ENCODE data around the gene PHPT1.
"Not testable (repeated sequence)": the region's sequence is repeated elsewhere in the genome, so short reads cannot be mapped to it uniquely, and the experiment has no call there.

Gene PHPT1

GRCh38 chr9:136849038-136849959 lies at the start of gene PHPT1:
PHPT1 (plus strand) TSS chr9:136849409; CDS start chr9:136849431, 22 bp downstream.
- DNase-seq (ENCODE audit: low read depth): peak; percentile 99

GRCh38 chr9:136799854-136800657 lies 49.2 kb upstream of the PHPT1 start:
- DNase-seq (ENCODE audit: low read depth): no peak

GRCh38 chr9:136802321-136802720 lies 46.9 kb upstream of the PHPT1 start:
- DNase-seq (ENCODE audit: low read depth): no peak

GRCh38 chr9:136803009-136803550 lies 46.1 kb upstream of the PHPT1 start:
- not testable (repeated sequence) for DNase-seq (ENCODE audit: low read depth)

- no peak for DNase-seq (ENCODE audit: low read depth)
Observed at GRCh38 chr9:136803551-136804508, 45.4 kb upstream of the PHPT1 start.

GRCh38 chr9:136804509-136805206 lies 44.6 kb upstream of the PHPT1 start:
- DNase-seq (ENCODE audit: low read depth): no peak

- DNase-seq (ENCODE audit: low read depth): no peak
Observed at GRCh38 chr9:136805207-136805740, 43.9 kb upstream of the PHPT1 start.

- no peak for DNase-seq (ENCODE audit: low read depth)
Observed at GRCh38 chr9:136806067-136806466, 43.1 kb upstream of the PHPT1 start.

- no peak for DNase-seq (ENCODE audit: low read depth)
Observed at GRCh38 chr9:136806631-136807201, 42.5 kb upstream of the PHPT1 start.

GRCh38 chr9:136807281-136808074 lies 41.7 kb upstream of the PHPT1 start, which contains the start of gene RABL6:
RABL6 (plus strand) TSS chr9:136807948; CDS start chr9:136808197, 249 bp downstream.
- DNase-seq (ENCODE audit: low read depth): peak; percentile 35

- DNase-seq (ENCODE audit: low read depth): no peak
Observed at GRCh38 chr9:136808075-136808805, 41.0 kb upstream of the PHPT1 start.

GRCh38 chr9:136808806-136809158 lies 40.4 kb upstream of the PHPT1 start:
- no peak for DNase-seq (ENCODE audit: low read depth)

- DNase-seq (ENCODE audit: low read depth): no peak
Observed at GRCh38 chr9:136814725-136815421, 34.3 kb upstream of the PHPT1 start.

GRCh38 chr9:136815422-136815782 lies 33.8 kb upstream of the PHPT1 start:
- DNase-seq (ENCODE audit: low read depth): no peak

GRCh38 chr9:136820971-136821825 lies 28.0 kb upstream of the PHPT1 start:
- DNase-seq (ENCODE audit: low read depth): no peak

- no peak for DNase-seq (ENCODE audit: low read depth)
Observed at GRCh38 chr9:136821826-136822544, 27.2 kb upstream of the PHPT1 start.

Data from fibroblast of the conjunctiva (primary cell).